Ecto neural progenitor cell (in vitro differentiated cells): ENCODE results near the gene HOXB3.
A peak's percentile ranks its signal among the peaks of the same experiment; 100 is the strongest.

Experiments used
- DNase-seq: peaks from one replicate; pipeline ENCODE4 v3.0.0-alpha.2; 2018; ENCODE audit warnings: low spot score

The HOXB3 gene

DNA sequence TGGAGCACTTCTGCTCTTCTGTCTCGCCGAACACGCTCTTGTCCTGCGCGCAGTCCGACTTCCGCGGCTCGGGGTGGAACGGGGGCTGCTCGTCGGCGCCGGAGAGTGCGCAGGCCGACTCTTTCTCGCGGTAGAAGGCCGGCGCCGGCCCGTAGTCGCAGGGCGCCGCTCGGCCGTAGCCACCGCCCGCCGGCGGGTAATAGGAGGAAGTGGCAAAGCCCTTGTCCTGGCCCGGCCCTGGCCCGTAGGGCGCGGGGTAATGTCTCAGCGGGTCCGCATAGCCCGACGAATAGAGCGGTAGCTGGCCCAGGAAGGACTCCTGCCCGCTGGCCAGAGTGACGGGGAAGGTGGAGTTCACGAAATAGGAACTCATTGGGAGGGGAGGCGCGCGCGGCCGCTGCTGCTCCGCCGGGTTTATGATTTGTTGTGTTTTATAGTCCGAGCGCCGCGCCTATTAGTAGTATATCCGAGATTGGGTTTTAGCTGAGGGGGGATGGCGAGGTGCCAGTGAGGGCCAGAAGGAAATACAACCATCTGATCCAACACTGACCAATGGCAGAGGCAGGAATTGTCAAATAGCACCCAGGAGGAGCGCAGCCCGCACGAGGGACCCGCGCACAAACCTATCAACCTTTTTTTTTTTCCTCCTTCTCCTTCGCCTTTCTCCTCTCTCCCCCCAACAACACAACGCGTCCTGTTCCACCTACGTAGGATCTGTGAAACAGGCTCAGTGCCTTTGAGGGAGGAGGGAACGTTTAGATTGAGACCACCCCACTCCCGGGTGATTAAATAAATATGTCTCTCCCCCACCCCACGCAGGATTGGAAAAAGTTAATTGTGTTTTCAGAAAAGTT, 8.0 kb upstream of the HOXB3 start:
- DNase-seq: no peak

DNA sequence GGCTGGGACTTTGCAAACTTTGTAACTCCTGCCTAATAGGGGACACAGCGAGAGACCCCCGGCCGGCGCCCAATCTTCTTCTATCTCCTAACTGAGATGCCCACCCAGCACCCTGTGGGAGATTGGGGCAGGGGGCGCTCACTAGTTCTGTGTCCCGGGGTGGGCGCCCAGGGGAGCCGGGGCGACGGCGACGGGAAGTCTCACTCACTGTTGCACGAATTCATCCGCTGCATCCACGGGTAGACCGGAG, 7.4 kb upstream of the HOXB3 start:
- no peak for DNase-seq

DNA sequence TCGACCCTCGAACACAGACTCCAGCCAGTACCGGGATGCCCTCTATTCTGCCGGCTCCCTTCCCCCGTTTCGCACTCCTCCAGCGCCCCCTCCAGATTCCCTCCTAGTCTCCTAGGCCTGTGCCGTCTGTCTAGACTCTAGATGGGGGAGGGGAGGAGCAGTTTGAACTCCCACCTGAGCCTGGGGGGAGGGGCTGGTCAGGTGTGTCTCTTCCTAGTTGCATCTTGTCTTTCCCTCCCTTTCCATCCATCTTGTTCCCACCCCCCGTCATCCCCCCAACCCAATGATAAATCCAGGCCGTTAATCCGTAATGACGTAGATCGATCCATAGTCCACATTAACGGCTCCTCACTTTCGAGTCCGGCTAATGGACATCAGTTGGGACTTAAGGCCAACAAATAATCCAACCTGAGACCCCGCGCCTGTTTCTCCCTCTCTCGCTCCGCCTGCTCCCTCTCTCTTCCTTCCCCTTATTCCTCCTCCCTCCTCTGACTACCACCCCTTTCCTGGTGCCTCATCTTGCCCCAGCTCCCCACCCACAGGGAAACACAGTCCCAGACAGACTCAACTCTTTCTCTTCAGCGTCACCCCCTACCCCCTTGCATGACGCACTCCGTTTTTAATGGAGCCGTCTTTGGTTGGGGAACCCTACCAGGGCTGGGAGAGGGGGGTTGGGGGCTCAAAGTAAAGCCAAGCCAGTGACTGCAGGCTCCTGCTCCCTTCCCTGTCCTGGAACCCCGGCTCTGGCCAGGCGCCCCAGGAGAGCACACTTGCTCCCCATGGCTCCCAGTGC, 6.9 kb upstream of the HOXB3 start:
- DNase-seq: no peak

DNA sequence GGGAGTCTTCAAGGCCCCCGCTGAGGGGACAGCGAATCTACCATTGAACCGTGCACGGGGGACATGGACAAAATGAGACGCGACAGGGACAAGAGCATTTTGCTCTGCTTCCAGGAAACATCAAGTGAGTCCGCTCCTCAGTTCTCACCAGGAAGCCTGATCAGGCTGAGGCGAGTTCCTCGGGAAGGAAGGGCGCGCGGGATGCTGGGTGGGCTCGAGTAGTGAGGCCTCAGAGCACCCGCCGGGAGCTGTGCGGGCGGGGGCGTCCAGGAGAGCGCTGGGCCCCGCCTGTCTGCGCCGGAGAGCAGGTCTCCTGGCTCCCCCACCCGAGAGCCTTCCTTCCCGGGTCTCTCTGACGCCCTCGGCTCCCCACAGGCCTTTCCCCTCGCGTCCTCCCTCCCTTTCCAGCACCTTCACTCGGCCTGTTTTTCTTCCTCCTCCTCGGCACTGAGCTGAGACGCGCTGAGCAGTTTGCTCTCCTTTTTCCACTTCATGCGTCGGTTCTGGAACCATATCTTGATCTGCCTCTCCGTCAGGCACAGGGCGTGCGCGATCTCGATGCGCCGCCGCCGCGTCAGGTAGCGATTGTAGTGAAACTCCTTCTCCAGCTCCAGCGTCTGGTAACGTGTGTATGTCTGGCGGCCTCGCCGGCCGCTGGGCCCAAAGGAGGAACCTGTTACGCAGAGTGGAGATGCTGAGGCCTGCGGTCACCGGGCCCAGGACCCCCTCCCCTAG, 6.1 kb upstream of the HOXB3 start:
- DNase-seq: no peak

DNA sequence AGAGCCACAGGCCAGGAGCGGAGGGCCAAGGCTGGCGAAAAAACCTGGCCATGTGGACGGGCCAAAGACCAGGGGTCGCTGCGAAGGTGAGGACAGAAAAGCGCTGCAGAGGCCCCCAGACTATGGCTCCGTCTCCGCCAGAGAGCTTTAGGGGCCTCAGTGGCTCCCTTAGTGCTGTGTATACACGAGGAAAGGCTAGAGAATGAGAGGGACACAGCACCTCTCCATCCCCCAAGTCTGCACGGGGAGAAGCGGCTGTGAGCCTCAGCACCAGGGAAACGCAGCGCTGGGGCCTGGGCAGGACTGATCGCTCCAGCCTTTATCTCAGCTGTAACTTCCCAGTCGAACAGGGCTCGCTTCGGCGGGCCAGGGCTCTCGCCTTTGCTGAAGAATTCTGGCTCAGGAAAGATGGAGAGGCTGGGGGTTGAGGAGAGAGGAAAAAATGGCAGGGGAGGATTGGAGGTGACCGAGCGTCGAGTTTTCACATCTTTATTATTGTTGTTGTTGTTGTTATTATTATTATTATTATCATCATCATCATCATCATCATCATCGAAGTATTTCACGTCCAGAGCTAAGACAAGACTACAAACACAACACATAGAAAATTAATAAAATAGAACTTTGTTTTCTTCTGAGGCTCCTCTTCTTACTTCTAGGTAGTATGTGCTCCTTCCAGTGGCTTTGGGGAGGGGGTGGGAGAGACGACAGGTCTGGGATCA, 5.4 kb upstream of the HOXB3 start:
- DNase-seq: no peak

DNA sequence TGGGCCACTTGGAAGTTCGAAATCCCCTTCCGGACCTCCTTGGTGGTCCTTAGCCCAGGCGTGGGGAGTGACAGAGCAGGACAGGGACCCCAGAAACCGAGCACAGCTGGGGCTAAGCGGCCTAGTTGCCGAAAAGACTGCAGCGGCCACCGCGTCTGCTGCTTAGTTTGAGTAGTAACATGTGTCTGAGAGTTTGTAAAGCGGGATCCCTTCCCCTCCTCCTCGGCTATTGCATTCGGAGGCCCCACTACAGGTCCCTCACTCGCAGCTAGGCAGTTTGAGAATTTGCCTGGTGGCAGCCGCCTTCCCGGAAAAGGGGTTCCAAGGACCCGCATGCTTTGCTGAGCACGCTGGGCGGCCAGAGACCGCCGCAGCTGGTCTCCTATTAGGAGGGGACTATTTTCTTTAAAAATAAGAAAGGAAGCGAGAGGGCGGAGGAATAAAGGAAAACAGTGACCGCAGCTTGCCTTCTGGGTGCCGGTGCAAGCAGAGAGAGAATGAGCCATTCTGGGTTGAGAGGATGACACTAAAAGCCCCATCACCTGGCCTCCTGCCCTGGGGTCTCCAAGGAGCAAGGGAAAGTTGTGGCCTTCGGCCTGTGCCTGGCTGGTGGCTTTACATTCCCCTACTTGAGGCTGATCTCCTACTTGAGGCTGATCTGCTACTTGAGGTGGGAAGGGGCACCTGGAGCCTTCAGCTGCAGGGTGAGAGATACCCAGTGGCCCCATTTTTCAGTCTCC, 4.7 kb upstream of the HOXB3 start:
- no peak for DNase-seq

DNA sequence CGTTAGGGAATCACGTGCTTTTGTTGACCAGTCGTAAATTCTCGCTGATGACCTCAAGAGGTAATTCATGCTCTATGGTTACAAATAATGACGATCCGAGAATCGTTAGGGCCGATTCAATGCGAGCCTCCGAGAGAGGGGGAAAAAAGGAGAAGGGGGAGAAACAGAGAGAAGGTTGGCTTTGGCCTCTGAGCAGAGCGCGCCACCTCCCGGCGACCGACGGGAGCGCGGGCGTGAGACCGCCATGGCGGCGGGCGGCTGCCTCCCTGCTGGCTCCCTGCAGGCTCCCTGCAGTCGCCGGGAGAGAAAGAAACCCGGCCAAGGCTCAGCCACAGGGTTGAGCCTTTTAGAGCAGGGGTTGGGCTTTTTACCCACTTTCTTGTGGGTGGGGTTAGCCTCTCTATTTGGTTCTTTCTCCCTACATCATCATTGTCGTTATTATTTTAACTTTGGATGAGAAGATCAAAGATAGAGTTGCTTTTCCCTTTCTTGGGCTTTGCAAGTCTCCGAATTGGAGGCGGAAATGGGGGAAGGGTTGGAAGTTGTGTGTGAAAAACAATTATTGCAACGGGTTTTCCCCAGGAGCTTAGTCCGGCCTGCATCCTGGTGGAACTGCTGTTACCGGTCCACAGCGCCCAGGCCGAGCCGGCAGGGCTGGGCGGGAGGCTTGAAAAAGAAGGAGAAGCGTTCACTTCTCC, 3.9 kb upstream of the HOXB3 start:
- DNase-seq: peak; percentile 94

DNA sequence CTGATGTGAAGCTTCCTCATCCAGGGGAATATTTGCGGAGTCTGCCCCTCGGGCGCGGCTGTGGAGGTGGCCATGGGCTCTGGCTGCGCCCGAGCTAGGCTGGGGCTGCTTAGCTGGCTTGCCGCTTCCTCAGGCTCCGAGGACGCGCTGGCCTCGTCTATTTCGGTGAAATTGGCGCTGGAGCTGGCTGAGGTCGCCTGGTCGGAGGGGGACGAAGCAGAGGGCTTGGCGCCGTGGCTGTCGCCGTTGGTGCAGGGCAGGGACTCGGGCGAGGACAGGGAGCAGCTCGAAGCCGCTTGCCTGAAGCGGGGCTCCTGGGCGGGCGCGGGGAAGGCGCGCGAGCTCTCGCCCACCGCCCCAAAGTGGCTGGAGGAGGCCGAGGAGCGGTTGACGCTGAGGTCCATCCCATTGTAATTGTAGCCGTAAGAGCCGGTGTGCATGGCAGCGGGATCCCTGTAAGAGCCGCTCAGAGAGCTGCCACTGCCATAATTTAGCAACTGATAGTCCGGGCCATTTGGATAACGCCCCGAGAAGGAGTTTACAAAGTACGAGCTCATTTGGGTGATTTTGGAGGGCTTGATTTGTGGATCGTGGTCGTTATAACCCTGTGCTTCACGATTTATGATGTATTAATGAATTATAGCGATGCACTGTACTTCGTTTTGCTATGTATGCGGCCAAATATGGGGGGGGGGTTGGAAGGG, 3.2 kb upstream of the HOXB3 start, which contains the start of gene HOXB5:
Gene HOXB5 (minus strand): TSS at position 654 of the 704 bp plus-strand sequence. CDS start 97 bp downstream, at position 557.
- DNase-seq: no peak

DNA sequence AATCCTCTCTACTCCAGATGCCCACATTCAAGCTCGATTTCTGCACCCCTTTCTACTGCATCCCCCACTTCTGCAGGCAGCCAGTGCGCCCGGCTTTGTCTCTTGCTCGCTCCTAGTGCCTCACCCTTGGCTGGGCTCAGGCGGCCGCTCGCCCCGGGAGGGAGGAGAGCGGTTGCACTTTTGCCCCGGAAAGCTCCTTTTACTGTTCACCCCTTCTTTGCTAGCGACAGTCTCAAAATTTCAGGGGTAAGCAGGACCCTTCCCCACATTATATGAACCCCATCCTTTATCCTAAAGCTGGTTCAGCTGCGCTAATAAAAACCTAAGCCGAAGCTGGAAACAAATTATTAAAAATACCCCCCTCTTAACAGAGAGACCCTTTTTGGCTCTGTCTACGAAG, 2.5 kb upstream of the HOXB3 start:
- no peak for DNase-seq

DNA sequence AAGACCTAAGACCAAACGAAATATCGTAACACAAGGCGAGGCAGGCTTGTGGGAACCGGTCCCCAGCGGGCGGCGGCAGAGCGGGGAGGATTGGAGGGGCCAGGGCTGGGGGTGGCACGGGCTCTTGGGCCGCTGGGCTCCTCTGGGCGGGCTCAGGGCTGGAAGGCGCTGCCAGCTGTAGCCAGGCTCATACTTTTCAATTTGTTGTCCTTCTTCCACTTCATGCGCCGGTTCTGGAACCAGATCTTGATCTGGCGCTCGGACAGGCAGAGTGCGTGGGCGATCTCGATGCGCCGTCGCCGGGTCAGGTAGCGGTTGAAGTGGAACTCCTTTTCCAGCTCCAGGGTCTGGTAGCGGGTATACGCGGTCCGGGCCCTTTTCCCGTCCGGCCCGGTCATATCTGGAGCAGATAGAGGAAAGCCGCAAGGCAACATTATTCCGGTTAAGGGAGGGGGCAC, 2.0 kb upstream of the HOXB3 start:
- DNase-seq: no peak

DNA sequence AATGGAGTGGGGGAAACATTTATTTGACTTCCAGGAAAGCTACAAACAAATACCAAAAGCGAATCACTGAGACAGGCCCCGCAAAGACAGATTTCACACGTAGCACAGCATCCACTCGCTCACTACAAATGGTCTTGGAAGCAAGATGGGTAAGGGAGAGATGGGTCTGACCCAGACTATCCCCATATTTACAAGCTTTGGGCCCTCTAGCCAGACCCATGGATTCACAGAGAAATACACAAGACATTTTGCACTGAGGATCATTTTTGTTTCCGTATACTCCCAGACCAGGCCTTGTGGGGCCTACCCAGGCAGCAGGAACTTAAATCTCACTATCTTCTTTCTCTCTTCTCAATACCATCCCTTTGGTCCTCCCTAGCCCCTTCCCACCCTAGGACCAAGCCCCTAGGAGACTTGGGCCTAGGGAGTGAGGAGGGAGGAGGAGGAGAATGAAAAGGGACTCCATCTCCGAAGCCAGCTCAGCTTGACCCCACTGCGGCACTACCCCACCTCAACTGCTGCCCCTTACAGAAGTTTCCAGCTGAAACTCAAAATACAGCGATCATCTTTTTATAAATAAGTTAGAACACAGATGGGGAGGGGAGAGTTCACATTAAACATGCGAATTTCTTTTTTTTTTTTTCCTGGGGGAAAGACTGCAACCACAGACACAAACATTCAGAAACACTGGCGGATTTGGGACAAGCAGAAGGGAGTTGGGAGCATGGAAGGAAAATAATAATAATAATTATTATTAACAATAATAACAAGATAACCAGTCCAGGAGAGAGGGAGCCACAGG, 1.4 kb upstream of the HOXB3 start:
- DNase-seq: no peak

DNA sequence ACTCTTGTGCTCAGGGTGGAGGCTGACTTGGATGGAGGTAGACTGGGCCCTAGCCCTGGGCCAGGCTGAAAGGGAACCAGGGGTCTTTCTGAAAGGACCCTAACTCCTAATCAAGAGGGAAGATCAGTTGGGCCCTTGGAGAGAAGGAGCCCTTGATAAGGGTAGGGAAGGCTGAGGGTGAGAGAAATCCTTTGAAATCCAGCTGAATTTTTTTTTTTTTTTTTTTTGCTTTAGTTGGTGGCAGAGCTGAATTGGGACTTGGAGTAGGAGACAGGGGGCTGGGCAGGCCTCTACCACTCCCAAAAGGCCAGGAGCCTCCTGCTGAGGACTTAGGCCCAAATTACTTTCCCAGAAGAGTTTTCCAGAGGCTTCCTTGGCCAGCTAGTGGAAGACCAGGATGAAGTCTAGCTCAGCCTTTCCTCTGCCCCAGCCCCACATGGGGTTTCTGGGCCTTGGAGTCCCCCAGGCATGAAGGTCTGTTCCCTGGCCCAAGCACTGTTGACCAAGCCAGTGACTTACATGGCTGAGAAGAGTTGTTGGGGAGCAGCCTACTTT, 643 bp upstream of the HOXB3 start:
- no peak for DNase-seq

DNA sequence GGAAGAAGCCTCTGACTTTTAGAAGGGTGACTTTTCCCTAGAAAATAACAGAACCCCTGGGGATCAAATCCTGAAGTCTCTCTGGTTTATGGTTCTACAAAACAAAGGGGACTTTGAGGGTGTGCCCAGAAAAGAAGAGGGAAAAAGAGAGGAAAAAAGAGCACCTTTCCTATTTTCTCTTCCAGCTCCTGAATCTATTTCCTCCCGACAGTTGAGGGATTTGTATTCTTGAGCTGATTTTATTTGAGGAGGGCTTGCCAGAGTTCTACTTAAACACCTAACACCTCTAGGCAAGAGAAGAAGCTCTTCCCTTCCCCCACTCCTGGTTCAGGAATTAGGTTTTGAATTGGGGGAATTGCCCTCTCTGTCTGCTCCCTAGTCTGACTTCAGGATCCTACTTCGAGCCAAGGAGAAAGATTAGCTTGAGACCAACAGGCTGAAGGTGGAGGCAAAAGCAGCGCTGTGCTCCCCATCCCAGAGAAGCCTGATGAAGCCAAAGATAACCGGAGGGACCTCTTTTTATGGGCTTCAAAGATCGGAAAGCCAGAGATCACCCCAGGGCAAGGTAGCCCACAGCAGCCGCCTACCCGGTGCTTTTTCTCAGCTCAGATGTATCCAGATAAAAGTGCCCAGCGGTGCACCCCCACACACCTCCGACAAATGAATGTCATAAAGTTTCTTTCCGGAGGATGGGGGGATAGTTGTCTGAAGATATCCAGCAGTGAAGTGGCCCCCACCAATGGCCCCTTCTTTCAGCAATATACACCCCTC, 796 bp downstream of the HOXB3 start:
- no peak for DNase-seq

DNA sequence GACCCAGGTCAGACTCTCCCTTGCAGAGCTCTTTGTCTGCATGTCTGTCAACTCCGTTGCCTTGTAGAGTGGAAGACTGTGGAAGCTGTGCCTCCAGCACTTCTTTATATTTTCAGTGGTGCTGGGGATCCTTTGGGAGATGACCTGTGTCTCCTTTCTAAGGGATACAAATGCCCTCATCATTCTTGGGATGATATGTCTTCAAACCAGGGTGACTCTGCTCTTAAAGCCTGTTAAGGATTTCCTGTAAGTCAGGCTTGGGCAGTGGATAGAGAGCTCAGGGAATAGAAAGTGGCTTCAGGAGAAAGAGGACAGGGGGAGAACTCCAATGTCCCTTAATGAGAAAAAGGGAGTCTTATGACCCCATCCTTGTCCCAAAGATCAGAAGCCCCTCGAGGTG, 1.5 kb downstream of the HOXB3 start:
- no peak for DNase-seq

DNA sequence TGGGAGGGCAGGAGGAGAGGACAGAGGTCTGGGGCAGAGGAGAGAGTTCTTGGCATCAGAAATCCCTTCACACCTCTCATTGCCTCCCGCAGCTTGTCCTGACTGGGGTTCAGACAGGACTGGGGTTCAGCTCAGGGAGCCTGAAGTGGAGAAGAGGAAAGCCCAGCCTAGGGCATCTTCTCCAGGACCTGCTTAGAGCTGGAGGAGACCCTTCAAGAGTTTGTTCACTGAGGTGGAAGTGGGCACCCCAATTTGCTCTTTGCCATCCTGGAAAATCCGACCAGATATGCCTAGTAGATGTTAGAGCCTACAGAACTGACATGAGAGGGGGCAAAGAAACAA, 2.0 kb downstream of the HOXB3 start:
- DNase-seq: no peak

DNA sequence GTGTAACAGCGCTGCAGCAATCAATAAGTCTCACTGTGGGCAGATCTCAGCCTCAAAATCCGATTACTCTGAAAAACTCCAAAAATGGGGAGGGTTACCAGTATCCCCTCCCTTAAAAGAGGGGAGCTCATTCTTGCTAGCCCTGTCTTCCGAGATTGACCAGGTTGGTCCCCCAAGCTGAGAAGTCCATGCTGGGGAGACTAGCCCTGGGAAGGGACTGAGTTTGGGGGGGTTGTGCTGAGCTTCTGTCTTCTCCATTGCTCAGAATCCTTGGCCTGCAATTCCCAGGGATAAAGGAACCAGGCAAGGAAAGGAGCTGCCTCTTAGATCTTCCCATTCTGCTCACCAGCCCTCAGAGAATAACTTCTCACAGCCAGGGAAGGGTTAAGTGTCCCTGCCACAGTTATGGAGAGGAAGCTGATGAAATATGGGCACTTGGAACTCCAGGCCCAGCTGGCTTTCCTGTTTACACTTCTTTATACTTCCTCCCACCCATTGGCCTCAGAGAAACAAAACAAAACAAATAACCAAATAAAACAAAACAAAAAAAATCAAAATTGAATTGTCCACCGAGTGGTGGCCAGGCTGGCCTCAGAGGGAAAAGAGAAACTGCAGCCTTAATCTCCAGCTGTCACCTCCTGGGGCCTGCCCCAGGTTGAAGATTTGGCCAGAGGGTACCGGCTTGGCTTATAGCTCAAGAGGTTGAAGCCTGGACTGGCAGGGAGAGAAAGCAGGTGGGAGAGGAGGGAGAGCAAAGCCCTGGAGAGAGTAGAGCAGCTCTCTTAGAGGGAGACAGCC, 2.6 kb downstream of the HOXB3 start:
- DNase-seq: no peak
